Ovary (tissue), 3 donors: Measurements from ENCODE around the gene BEND6.

Experiments
- CTCF ChIP-seq, 3 donors: fragments of 450-650 bp in 2 of 3; fragments of 200-600 bp in 1 of 3; IDR thresholded peaks; one replicate each; pipeline versions ENCODE4 v1.5.1 to v1.8.0; 2016 to 2022; ENCODE audit warnings: antibody characterized with exemption in 3 of 3, mild to moderate bottlenecking in 1 of 3
- EP300 ChIP-seq: sonication (generic); formaldehyde crosslinking; IDR thresholded peaks from one replicate; pipeline ENCODE4 v1.6.1; 2017; ENCODE audit warnings: antibody characterized with exemption
- POLR2A ChIP-seq: fragments of 450-650 bp; IDR thresholded peaks from one replicate; pipeline ENCODE4 v1.6.1; 2017; ENCODE audit warnings: antibody characterized with exemption, mild to moderate bottlenecking, moderate library complexity
- donor health status: DM: no; HTN: no; CAD: no.

DNA sequence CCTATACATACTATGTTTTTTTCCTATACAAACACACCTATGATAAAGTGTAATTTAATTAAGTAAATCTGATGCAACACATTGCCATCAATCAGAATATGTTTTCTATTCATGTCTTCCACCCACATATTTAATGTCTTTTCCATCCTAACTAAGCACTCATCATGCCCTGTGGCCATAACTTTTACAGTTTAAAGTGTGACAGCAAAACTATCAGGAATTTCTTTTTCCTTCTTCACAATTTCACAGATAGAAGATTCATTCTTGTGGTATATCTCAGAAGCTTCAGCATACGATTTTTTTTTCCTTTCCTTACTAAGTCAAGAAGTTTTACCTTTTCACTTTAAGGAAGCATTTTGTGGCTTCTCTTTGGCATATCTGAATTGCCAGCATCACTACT lies 7.0 kb upstream of the BEND6 start:
- no peak for TF ChIP-seq EP300
- no peak for TF ChIP-seq CTCF (IDR thresholded peaks at IDR 0.05)
- TF ChIP-seq POLR2A, result no peak
